Measurements from ENCODE around the gene TPCN1.

The TPCN1 gene

DNA sequence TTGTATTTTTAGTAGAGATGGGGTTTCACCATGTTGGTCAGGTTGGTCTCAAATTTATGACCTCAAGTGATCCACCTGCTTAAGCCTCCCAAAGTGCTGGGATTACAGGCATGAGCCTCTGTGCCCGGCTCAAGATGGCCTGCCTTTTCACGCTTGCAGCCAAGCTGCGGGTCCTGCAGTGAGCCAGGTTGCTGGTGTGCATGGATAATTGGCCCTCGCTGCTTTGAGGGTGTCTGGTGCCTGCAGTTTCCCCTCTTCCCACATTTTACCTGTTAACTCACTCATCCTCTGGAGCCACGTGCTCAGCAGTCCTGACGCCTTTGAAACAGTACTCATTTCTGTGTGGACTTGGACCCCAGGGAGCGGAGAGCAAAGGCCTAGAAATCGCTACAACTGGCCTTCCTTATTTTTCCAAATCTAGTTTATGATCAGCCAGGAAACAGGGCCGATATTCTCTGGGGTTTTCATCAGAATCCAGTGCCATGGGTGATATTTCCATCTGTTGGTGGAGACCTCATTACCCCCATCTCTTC is 42.2 kb downstream of the TPCN1 start:
- DNase-seq = peak; percentile 38 to 71

- no peak for DNase-seq
These were observed 45.0 kb downstream of the TPCN1 start for GRCh38 chr12:113266106-113266895.

DNA sequence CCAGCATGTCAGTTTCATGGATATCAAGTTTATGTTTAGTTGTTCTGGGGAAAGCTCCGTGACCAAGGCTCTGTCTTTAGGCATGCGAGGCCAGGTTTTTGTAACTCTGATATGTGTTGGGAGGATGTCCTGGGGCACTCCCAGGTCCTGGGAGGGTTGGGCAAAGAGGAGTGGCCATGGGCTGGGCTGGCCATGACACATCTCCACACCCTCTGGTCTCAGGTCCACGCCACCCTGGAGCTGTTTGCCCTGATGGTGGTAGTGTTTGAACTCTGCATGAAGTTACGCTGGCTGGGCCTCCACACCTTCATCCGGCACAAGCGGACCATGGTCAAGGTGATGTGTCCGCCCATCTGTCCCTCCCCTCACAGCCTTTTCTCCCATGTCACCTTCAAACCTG is 46.4 kb downstream of the TPCN1 start:
- DNase-seq = no peak

- DNase-seq = no peak
These were observed 46.9 kb downstream of the TPCN1 start for GRCh38 chr12:113268136-113268535.

DNA sequence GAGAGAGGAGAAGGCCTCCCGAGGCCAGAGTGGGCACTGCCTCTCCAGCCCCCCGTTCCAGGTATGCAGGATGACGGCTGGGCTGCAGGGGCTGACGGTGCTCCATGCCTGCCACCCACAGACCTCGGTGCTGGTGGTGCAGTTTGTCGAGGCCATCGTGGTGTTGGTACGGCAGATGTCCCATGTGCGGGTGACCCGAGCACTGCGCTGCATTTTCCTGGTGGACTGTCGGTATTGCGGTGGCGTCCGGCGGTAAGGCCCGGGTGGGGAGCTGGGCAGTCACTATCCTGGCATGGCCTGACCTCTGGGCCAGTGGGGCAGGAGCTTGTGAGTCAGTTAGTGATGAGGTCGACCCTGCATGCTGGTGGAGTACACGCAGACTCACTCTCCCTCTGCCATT is 47.4 kb downstream of the TPCN1 start:
- DNase-seq = no peak

- DNase-seq = no peak
These were observed 48.1 kb downstream of the TPCN1 start for GRCh38 chr12:113269257-113269943.

DNA sequence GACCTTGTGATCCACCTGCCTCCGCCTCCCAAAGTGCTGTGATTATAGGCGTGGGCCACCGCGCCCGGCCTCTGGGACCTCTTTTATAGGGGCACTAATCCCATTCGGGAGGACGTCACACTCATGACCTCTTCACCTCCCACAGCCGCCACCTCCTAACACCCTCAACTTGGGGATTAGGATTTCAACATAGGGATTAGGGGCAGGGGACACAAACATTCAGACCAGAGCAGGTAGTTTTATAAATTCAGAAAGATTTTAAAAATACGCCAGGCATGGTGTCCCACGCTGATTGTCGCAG is 49.4 kb downstream of the TPCN1 start:
- DNase-seq = no peak

GRCh38 chr12:113271466-113271852 is 50.2 kb downstream of the TPCN1 start:
- no peak for DNase-seq

DNA sequence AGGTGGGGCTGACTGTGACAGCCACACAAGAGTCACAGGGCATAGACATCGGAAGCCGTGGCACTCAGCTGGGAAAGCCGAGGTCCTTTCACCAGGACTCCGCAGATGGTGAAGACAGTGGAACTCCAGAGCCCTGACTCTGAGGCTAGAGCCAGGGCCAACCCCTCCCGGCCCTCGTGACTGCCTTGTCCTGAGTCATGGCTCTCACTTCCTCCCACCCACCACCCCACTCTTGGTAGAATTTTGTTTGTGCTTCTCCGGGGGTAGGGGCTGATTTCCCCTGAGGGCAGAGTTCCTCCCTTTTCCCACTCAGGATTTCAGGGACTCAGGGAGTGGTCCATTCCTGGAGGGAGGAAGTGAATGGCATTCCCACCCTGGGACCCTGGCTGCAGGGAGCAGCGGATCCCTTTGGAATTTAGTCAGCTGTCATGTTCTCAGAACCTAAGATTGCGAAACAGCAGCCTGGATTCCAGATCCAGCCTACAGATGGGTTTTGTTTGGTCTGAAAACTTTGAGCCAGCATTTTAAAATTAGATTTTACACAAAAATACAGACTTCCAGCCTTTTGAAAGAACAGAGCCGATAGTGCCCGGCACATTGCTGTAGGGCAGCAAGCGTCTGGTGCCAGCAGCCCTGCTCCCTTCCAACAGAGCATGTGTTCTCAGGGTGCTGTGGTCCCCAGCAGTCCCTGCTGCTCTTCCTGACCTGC is 50.7 kb downstream of the TPCN1 start:
- no peak for DNase-seq

DNA sequence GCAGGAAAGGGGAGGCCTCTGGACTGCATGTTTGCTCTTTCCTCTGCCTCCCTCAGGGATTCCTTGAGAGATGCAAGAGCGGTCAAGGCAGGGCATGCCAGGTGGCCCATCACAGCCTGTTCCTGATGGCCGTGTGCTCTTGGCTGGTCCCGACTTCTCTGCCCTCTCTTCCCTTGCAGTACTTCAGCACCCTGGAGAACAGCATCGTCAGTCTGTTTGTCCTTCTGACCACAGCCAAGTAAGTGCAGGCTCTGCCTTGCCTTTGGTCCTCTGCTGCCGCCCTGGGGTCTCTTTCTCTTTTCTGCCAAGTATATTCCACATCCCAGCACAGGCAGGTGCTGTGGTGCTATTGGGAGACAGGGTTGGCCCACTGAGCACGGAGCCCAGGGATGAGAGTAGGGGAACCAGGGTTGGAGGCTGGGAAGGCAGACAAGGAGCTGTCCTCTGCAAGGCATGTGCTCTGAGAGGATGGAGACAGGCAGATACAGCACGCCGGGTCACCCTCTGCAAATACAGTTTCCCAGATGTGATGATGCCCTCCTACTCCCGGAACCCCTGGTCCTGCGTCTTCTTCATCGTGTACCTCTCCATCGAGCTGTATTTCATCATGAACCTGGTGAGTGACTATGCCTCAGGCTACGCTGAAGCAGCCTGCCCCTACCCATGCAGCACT is 51.9 kb downstream of the TPCN1 start:
- DNase-seq = no peak

GRCh38 chr12:113274848-113275247 is 53.6 kb downstream of the TPCN1 start:
- no peak for DNase-seq

DNA sequence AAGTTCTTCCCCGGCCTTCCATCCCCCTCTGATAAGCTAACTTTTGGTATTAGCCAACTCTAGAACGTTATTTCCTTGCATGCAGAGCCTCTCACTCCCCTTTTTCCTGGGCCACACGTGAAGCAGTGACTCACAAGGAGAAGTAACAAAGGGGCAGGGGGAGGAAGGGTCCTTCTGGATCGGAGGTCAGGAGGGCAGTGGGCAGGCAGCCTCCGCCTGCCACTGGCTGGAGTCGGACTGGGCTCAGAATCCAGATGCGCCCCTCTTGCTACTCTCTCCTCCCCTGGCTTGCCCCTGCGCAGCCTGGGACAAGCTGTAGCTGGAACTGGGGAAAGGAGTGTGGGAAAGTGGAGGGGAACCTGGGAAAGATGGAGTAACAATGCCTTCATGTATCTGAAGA is 55.0 kb downstream of the TPCN1 start:
- DNase-seq = no peak

GRCh38 chr12:113276946-113277500 is 55.8 kb downstream of the TPCN1 start:
- no peak for DNase-seq

GRCh38 chr12:113277511-113277910 is 56.2 kb downstream of the TPCN1 start:
- no peak for DNase-seq

DNA sequence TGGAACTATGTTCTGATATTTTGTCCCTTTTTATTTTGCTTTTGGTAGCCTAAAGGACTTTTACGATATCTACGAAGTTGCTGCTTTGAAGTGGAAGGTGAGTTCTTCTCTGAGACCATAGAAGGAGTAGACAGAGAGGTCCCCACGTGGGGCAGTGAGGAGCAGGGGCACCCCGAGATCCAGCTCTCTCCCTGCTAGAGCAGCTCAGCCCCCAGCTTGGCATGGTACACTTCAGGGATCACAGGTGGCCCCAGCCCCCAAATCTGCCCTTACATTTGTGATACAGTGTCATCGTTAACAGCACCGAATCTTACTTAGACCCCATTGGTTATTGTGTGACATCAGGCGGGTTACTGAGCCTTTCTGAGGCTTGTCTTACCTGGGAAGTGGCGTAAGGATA is 56.9 kb downstream of the TPCN1 start:
- DNase-seq = no peak

DNA sequence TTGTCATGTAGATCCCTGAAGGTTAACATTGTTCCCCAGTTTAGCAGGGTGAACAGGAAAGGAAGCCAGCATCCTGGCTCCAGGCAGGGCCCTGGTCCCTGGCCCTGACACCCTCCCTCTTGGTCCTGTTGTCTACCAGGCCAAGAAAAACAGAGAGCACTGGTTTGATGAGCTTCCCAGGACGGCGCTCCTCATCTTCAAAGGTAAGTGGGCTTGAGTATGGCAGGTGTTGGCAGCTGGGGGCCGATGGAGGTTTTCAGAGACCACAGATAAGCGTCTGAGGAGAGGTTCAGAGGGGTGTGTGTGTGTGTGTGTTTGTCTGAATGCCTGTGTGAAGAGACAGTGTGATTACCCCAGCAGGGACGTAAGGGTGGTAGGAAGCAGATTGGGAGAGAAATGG is 57.4 kb downstream of the TPCN1 start:
- DNase-seq = no peak

DNA sequence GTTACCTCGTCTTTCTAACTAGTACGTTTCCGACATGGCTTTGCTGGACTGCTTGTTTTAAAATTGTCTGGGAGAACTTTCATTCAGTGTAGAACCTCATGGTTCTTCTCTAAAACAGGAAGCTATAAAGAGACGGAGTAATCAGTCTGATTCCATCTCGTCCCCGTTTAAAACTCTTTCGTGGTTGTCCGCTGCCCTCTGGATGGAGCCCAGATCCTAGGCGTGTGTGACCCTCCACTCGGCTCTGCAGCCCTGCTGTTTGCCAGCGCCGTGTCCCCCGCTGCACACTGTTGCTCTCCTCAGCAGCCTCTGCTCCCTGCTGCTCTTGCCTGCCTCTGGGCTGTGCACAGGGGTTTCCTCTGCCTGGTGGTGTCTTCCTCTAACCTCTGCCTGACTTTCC is 63.5 kb downstream of the TPCN1 start:
- DNase-seq = no peak

- DNase-seq = no peak
These were observed 64.7 kb downstream of the TPCN1 start for GRCh38 chr12:113285679-113286610.

DNA sequence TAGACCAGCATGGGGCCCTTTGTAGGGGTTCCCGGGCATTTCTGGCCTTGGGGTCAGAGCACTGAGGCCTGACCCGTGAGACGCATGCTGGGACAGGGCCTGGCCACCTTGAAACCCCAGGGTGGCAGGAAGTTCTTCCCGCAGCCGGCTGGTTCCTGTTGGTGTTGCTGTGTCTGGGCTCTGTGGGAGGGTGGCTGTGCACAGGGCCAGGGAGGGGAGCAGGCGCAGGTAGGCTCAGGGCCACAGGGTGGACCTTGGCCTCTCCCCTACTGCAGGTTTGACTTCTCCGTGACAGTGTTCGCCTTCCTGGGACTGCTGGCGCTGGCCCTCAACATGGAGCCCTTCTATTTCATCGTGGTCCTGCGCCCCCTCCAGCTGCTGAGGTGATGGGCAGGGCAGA is 65.4 kb downstream of the TPCN1 start:
- DNase-seq = no peak

- no peak for DNase-seq
These were observed 66.1 kb downstream of the TPCN1 start for GRCh38 chr12:113287146-113287898.

DNA sequence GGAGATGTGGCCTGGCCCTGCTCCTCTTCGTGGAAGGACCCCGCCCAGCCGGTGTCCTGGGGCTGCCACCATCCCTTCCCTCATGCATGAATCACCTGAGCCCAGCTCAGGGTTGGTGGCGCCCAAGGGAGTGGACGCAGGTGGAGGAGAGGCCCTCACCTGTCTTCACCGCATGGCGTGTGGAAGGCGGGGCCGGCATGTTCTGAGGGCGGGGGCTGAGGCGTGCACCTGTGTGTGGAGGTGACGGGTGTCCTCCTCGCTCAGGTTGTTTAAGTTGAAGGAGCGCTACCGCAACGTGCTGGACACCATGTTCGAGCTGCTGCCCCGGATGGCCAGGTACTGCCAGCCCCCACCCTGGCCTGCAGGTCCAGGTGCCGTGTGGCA is 66.6 kb downstream of the TPCN1 start:
- no peak for DNase-seq

Data from NCI-H524 (cell line).